GM21529 (cell line): ENCODE measurements around the gene SMC1B.
"Not testable (repeated sequence)": the region's sequence is repeated elsewhere in the genome, so short reads cannot be mapped to it uniquely, and the experiment has no call there.

Source experiments
- ATAC-seq: cut with Tn5 transposase; IDR thresholded peaks from one replicate; pipeline ENCODE4 v1.9.1; 2021; ENCODE audit not compliant: unreplicated experiment

The SMC1B gene

DNA sequence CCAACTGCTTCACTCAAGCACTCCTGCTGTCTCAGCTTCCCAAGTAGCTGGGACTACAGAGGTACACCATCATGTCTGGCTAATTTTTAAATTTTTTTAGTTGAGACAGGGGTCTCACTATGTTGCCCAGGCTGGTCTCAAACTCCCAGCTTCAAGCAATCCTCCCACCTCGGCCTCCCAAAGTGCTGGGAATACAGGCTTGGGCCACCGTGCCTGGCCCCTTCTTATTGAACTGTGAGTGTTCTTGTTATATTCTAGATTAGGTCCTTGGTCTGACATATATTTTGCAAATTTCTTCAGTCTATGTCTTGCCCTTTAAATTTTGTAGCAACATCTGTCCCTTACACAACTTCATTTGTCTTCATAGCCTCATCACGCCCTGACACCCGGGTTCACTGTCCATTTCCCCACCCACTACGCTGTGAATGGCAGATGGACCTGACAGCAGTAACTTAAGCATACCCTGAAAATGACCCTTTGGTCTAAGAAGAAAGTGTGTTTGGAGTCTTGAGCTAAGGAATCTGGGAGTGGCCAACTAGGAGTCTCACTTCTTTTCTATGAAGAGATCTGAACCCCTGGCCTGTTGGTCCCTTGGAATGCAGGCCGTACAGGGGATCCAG, 107.8 kb downstream of the SMC1B start:
- no peak for ATAC-seq

GRCh38 chr22:45304971-45305370, 108.4 kb downstream of the SMC1B start:
- no peak for ATAC-seq

DNA sequence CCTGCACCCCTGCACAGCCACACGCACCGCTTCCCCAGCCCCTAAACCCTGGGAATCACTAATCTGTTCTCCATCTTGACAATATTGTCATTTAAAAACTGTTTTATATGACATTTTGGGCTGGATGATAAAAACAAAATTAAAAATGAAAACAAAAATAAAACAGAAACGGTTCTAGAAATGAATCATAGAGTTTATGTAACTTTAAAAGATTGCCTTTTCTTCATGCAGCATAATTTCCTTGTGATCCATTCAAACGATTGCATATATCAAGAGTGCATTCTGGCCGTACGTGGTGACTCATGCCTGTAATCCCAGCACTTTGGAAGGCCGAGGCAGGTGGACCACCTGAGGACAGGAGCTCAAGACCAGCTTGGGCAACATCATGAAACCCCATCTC, 110.2 kb downstream of the SMC1B start:
- no peak for ATAC-seq

- no peak for ATAC-seq
Observed at GRCh38 chr22:45302751-45303150, 110.6 kb downstream of the SMC1B start.

DNA sequence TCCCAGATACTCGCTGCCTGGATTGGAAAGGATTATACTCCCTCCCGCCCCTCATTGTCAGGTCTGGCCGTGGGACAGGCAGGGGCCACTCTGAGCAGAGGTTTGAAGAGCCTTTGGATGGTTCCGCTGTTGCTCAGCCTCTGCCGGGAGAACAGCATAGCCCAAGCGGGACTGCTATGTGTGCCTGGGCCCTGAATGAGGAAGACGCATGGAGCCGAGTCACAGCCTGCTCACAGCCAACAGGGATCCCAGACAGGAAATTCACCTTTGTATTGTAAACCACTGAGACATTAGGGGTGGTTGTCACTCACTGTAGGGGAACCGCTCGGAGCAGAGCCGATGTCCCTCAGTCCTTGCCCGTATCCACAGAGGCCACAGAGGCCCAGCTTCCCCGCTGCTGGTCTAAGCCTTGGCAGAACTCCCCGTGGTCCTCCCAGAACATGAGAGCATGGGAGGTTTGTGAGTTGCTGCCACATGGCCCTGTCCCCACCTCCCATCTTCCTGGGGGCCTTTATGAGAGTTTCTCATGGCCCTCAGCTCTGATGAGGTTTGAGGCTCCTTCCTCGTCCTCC, 114.4 kb downstream of the SMC1B start:
- ATAC-seq: no peak

DNA sequence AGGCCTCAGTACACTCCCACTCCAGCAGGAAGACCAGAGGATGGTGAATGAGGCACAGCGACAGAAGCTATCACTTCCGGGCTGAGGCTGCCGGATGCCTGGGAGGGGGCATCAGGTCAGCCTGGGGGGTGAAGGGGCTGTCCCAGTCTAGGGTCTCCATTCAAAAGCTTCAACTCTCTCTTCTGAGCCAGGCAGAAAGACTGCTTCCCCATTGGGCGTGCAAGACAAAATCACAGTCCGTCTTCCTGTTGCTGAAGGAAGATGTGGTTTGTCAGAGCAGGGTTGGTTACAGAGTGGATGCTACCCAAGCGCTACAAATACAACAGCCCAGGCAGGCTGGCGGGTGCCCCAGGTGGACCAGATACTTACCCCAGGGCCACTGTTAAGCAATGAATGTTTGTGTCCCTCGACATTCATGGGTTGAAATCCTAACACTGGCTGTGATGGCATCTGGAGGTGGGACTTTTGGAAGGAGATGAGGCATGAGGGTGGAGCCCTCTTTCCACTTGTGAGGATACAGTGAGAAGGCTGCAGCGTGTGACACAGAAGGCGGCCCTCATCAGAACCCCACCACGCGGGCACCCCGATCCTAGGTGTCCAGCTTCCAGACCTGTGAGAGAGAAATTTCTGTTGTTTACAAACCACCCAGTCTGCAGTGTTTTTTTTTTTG, 116.6 kb downstream of the SMC1B start:
- ATAC-seq: no peak

DNA sequence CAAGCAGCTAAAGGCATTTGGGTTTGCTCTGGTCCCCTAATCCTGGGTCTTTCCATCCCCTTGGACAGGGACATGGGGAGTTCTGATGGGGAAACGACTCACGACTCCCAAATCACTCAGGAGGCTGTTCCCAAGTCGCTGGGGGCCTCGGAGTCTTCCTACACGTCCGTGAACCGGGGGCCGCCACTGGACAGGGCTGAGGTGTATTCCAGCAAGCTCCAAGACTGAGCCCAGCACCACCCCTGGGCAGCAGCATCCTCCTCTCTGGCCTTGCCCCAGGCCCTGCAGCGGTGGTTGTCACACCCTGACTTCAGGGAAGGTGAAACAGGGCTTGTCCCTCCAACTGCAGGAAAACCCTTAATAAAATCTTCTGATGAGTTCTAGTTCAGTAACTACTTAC, 117.9 kb downstream of the SMC1B start:
- no peak for ATAC-seq

- ATAC-seq: not testable (repeated sequence)
Observed at GRCh38 chr22:45295004-45295403, 118.4 kb downstream of the SMC1B start.
